ENCODE data around the gene ZRANB1.

ZRANB1 gene

GRCh38 chr10:124949543-124949942, 7.6 kb downstream of the ZRANB1 start:
- no peak for FAIRE-seq

GRCh38 chr10:124952123-124952522, 10.2 kb downstream of the ZRANB1 start:
- no peak for DNase-seq (ENCODE audit: insufficient read length)
- TF ChIP-seq POLR2AphosphoS5 (IDR thresholded peaks at IDR 0.05; ENCODE audit: low read depth, low read length), result no peak
- no peak for TF ChIP-seq TAF1 (IDR thresholded peaks at IDR 0.05; ENCODE audit: borderline replicate concordance, low read depth, low read length)
- TF ChIP-seq POLR2A (IDR thresholded peaks at IDR 0.05; ENCODE audit: low read depth, low read length), result no peak
- FAIRE-seq, result no peak

More at GRCh38 chr10:124949543-124949942, 7.6 kb downstream of the ZRANB1 start:
- no peak for TF ChIP-seq POLR2A (IDR thresholded peaks at IDR 0.05; ENCODE audit: low read depth, low read length)
- DNase-seq (ENCODE audit: insufficient read length), result no peak

GRCh38 chr10:124953421-124953820, 11.5 kb downstream of the ZRANB1 start:
- DNase-seq (ENCODE audit: insufficient read length) (no peak), FAIRE-seq (no peak)
- TF ChIP-seq POLR2AphosphoS5 (IDR thresholded peaks at IDR 0.05; ENCODE audit: low read depth, low read length), result no peak

- DNase-seq (ENCODE audit: insufficient read length) (no peak), FAIRE-seq (no peak)
- TF ChIP-seq POLR2AphosphoS5 (IDR thresholded peaks at IDR 0.05; ENCODE audit: low read depth, low read length) (no peak), TAF1 (IDR thresholded peaks at IDR 0.05; ENCODE audit: borderline replicate concordance, low read depth, low read length) (no peak), POLR2A (IDR thresholded peaks at IDR 0.05; ENCODE audit: low read depth, low read length) (no peak)
Measured at GRCh38 chr10:124955243-124955642, 13.3 kb downstream of the ZRANB1 start.

- no peak for TF ChIP-seq POLR2A (IDR thresholded peaks at IDR 0.05; ENCODE audit: low read depth, low read length)
- TF ChIP-seq POLR2AphosphoS5 (IDR thresholded peaks at IDR 0.05; ENCODE audit: low read depth, low read length), result no peak
- TF ChIP-seq TAF1 (IDR thresholded peaks at IDR 0.05; ENCODE audit: borderline replicate concordance, low read depth, low read length), result no peak
- FAIRE-seq, result no peak
- DNase-seq (ENCODE audit: insufficient read length), result no peak
Measured at GRCh38 chr10:124955868-124956267, 13.9 kb downstream of the ZRANB1 start.

- FAIRE-seq, result no peak
- DNase-seq (ENCODE audit: insufficient read length), result no peak
- no peak for TF ChIP-seq POLR2AphosphoS5 (IDR thresholded peaks at IDR 0.05; ENCODE audit: low read depth, low read length)
- TF ChIP-seq TAF1 (IDR thresholded peaks at IDR 0.05; ENCODE audit: borderline replicate concordance, low read depth, low read length), result no peak
- no peak for TF ChIP-seq POLR2A (IDR thresholded peaks at IDR 0.05; ENCODE audit: low read depth, low read length)
Measured at GRCh38 chr10:124956764-124957163, 14.8 kb downstream of the ZRANB1 start.

GRCh38 chr10:124957404-124957947, 15.6 kb downstream of the ZRANB1 start:
- no peak for FAIRE-seq
- no peak for DNase-seq (ENCODE audit: insufficient read length)

GRCh38 chr10:124959564-124959963, 17.6 kb downstream of the ZRANB1 start:
- no peak for FAIRE-seq
- TF ChIP-seq TAF1 (IDR thresholded peaks at IDR 0.05; ENCODE audit: borderline replicate concordance, low read depth, low read length) (no peak), POLR2AphosphoS5 (IDR thresholded peaks at IDR 0.05; ENCODE audit: low read depth, low read length) (no peak), POLR2A (IDR thresholded peaks at IDR 0.05; ENCODE audit: low read depth, low read length) (no peak)

More at GRCh38 chr10:124957404-124957947, 15.6 kb downstream of the ZRANB1 start:
- TF ChIP-seq POLR2A (IDR thresholded peaks at IDR 0.05; ENCODE audit: low read depth, low read length) (no peak), TAF1 (IDR thresholded peaks at IDR 0.05; ENCODE audit: borderline replicate concordance, low read depth, low read length) (no peak), POLR2AphosphoS5 (IDR thresholded peaks at IDR 0.05; ENCODE audit: low read depth, low read length) (no peak)

GRCh38 chr10:124961248-124961570, 19.3 kb downstream of the ZRANB1 start:
- DNase-seq (ENCODE audit: insufficient read length) (no peak), FAIRE-seq (no peak)
- no peak for TF ChIP-seq TAF1 (IDR thresholded peaks at IDR 0.05; ENCODE audit: borderline replicate concordance, low read depth, low read length)
- no peak for TF ChIP-seq POLR2A (IDR thresholded peaks at IDR 0.05; ENCODE audit: low read depth, low read length)
- TF ChIP-seq POLR2AphosphoS5 (IDR thresholded peaks at IDR 0.05; ENCODE audit: low read depth, low read length), result no peak

More at GRCh38 chr10:124959564-124959963, 17.6 kb downstream of the ZRANB1 start:
- no peak for DNase-seq (ENCODE audit: insufficient read length)

GRCh38 chr10:124962421-124962820, 20.5 kb downstream of the ZRANB1 start:
- DNase-seq (ENCODE audit: insufficient read length) (no peak), FAIRE-seq (no peak)
- TF ChIP-seq TAF1 (IDR thresholded peaks at IDR 0.05; ENCODE audit: borderline replicate concordance, low read depth, low read length), result no peak
- TF ChIP-seq POLR2AphosphoS5 (IDR thresholded peaks at IDR 0.05; ENCODE audit: low read depth, low read length), result no peak
- TF ChIP-seq POLR2A (IDR thresholded peaks at IDR 0.05; ENCODE audit: low read depth, low read length), result no peak

GRCh38 chr10:124963866-124964720, 22.2 kb downstream of the ZRANB1 start:
- TF ChIP-seq POLR2A (IDR thresholded peaks at IDR 0.05; ENCODE audit: low read depth, low read length) (no peak), TAF1 (IDR thresholded peaks at IDR 0.05; ENCODE audit: borderline replicate concordance, low read depth, low read length) (no peak), POLR2AphosphoS5 (IDR thresholded peaks at IDR 0.05; ENCODE audit: low read depth, low read length) (no peak)
- DNase-seq (ENCODE audit: insufficient read length) (no peak), FAIRE-seq (no peak)

- TF ChIP-seq POLR2AphosphoS5 (IDR thresholded peaks at IDR 0.05; ENCODE audit: low read depth, low read length) (no peak), TAF1 (IDR thresholded peaks at IDR 0.05; ENCODE audit: borderline replicate concordance, low read depth, low read length) (no peak), POLR2A (IDR thresholded peaks at IDR 0.05; ENCODE audit: low read depth, low read length) (no peak)
- no peak for DNase-seq (ENCODE audit: insufficient read length)
- no peak for FAIRE-seq
Measured at GRCh38 chr10:124966008-124966407, 24.1 kb downstream of the ZRANB1 start.

Data from GM12892 (cell line).